DND-41 (cell line): ENCODE data around the gene SAGE1.

ENCODE experiments used
- CTCF ChIP-seq: IDR thresholded peaks from 2 replicates; pipeline ENCODE4 v1.5.1; 2012; ENCODE audit warnings: borderline replicate concordance, low read length, moderate library complexity, mild to moderate bottlenecking; ENCODE audit not compliant: poor library complexity, severe bottlenecking; ENCODE audit errors: extremely low read depth
- EZH2 ChIP-seq: IDR thresholded peaks from 3 replicates; pipeline ENCODE4 v1.6.1; 2012; ENCODE audit warnings: borderline replicate concordance, low read depth, mild to moderate bottlenecking, moderate library complexity, low read length, inconsistent platforms; ENCODE audit not compliant: severe bottlenecking

GRCh38 chrX:135892781-135893180 lies 735 bp upstream of the SAGE1 start:
- TF ChIP-seq CTCF (no peak), EZH2 (no peak)
